ENCODE results near the gene GTF2F1. TPM values are rescaled to one million over a fixed set of nuclear protein-coding genes. Genes with fewer than 3 reads are reported as not detected.

GTF2F1 gene
- total RNA-seq, 1 donor: 48.1 TPM

DNA sequence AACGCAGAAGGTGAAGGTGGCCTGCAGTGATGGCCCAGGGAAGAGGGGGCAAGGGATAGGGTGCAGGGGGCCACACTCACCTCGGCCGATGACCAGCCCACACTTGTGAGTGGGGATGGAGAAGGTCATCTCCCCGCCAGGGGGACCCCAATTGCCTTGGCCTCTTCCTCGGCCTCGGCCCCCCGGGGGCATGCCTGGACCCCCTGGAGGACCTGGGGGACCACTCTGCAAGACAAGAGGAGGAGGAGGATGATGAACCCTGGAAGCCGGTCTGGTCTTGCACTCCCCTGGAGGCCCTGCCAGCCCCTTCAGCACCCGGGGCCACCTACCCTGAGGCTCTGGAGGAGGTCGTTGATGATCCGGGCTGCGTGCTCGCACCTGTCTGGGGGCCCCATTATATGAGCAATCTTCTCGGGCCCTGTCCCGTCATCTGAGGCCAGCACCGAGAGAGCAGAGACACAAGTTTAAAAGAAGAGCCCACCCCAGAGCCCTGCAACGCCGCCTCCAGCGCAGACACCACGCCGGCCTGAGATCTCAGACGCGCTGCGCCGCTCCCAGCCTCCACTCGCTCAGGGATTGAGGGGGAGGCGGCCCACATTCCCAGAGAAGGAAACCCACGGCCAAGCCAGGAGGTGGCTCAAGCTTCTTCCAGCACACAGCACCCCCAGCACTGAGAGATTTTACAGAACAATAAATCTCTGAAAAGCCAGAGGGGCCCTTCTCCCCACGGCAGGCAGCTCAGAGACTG is 23.9 kb upstream of the GTF2F1 start:
- peak; percentile 74 for DNase-seq (ENCODE audit: insufficient read length, low spot score, missing footprints)
- H3K4me2 ChIP-seq (ENCODE audit: insufficient read depth, low read length): no peak overlapping the region
- TF ChIP-seq, protein P1, sequence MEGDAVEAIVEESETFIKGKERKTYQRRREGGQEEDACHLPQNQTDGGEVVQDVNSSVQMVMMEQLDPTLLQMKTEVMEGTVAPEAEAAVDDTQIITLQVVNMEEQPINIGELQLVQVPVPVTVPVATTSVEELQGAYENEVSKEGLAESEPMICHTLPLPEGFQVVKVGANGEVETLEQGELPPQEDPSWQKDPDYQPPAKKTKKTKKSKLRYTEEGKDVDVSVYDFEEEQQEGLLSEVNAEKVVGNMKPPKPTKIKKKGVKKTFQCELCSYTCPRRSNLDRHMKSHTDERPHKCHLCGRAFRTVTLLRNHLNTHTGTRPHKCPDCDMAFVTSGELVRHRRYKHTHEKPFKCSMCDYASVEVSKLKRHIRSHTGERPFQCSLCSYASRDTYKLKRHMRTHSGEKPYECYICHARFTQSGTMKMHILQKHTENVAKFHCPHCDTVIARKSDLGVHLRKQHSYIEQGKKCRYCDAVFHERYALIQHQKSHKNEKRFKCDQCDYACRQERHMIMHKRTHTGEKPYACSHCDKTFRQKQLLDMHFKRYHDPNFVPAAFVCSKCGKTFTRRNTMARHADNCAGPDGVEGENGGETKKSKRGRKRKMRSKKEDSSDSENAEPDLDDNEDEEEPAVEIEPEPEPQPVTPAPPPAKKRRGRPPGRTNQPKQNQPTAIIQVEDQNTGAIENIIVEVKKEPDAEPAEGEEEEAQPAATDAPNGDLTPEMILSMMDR (IDR thresholded peaks at IDR 0.05; ENCODE audit: extremely low read depth, low read depth, low read length): no peak
- H3K27ac ChIP-seq (ENCODE audit: low read depth, low read length): no peak overlapping the region
- H3K4me1 ChIP-seq (ENCODE audit: insufficient read depth, low read length): no peaks in the 10 kb centered on the region
- peaks cover 73% of the 10 kb centered on the region for H3K36me3 ChIP-seq (ENCODE audit: insufficient read depth, low read length)
- no peak overlapping the region for H3K4me3 ChIP-seq (ENCODE audit: insufficient read depth, low read length)
- H3K79me2 ChIP-seq (ENCODE audit: insufficient read depth, low read length): peaks cover 43% of the 10 kb centered on the region
- H2AFZ ChIP-seq (ENCODE audit: low read length): no peak overlapping the region
- H3K9me3 ChIP-seq (ENCODE audit: low read depth, low read length): no peaks in the 10 kb centered on the region
- H4K20me1 ChIP-seq (ENCODE audit: insufficient read depth, low read length): peaks cover 41% of the 10 kb centered on the region
- H3K27me3 ChIP-seq (ENCODE audit: insufficient read depth, low read length): no peaks in the 10 kb centered on the region

DNA sequence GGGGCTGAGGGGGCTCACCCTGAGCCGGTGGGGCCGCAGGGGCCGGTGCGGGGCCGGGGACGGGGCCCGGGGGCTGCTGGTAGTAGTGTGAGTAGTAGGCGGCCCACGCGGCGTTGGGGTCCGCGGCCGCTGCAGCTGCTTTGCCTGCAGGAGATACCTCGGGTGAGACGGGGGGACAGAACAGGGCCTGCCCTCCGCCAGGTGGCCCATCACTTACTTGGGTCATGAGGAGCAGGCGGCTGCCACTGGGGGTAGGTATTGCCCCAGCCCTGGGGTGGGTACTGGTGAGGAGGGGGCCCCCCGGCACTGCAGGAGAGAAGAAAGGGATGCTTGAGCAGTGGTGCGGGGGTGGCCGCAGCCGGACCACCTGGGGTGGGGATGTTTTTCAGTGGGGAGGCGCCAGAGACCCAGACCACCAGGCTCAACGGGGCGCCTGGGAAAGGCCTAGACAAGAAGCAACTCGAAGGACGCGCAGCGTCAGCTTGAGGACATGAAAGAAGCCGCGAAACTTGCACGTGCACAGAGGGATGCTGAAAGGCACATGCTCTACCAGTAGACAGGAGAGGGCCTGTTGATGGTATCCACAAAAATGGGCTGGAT is 22.7 kb upstream of the GTF2F1 start:
- no peaks in the 10 kb centered on the region for H3K27me3 ChIP-seq (ENCODE audit: insufficient read depth, low read length)
- no peaks in the 10 kb centered on the region for H3K4me1 ChIP-seq (ENCODE audit: insufficient read depth, low read length)
- TF ChIP-seq, protein P1 (IDR thresholded peaks at IDR 0.05; ENCODE audit: extremely low read depth, low read depth, low read length): no peak
- no peak overlapping the region for H2AFZ ChIP-seq (ENCODE audit: low read length)
- H3K36me3 ChIP-seq (ENCODE audit: insufficient read depth, low read length): peaks cover 62% of the 10 kb centered on the region
- no peak overlapping the region for H3K4me3 ChIP-seq (ENCODE audit: insufficient read depth, low read length)
- H3K9me3 ChIP-seq (ENCODE audit: low read depth, low read length): no peaks in the 10 kb centered on the region
- H4K20me1 ChIP-seq (ENCODE audit: insufficient read depth, low read length): peaks cover 30% of the 10 kb centered on the region
- no peak overlapping the region for H3K4me2 ChIP-seq (ENCODE audit: insufficient read depth, low read length)
- DNase-seq (ENCODE audit: insufficient read length, low spot score, missing footprints): peak; percentile 74
- peaks cover 32% of the 10 kb centered on the region for H3K79me2 ChIP-seq (ENCODE audit: insufficient read depth, low read length)
- H3K27ac ChIP-seq (ENCODE audit: low read depth, low read length): no peak overlapping the region

DNA sequence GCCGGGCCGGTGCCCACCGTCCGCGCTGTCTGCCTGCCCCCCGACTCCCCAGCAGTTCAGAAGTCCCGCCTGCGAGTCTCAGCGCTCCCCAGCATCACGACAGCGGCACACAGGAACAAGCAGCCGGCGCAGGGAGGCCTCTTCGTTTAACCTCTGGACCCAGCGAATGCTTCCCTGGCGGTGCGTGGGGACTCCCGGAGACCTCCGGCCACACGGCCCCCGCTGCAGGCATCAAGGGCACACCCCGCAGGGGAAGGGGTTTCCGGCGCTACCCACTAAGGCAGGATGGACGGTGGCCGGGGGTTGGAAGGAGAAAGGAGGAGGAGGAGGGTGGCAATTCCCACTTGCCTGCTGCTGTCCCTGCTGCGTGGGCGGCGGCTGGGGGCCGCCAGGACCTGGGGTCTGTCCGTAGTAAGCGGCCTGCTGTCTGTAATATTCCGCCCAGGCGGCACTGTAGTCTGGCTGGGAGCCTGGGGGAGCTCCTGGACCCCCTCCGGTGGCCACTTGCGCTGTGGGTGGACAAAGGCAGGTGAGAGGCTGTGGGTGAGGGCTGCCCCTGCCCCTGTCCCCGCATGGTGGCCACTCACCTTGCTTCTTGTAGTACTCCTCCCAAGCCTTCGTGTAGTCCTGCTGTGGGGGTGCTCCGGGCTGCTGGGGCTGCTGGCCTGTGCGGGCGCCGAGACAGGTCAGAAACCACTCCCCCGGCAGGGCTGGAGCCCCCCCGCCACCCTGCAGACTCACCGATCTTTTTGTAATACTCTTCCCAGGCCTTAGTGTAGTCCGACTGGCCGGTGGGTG is 22.0 kb upstream of the GTF2F1 start:
- no peaks in the 10 kb centered on the region for H3K27me3 ChIP-seq (ENCODE audit: insufficient read depth, low read length)
- no peak overlapping the region for H3K4me3 ChIP-seq (ENCODE audit: insufficient read depth, low read length)
- no peak overlapping the region for H3K27ac ChIP-seq (ENCODE audit: low read depth, low read length)
- peak; percentile 82 for DNase-seq (ENCODE audit: insufficient read length, low spot score, missing footprints)
- H2AFZ ChIP-seq (ENCODE audit: low read length): no peak overlapping the region
- H3K9me3 ChIP-seq (ENCODE audit: low read depth, low read length): no peaks in the 10 kb centered on the region
- H4K20me1 ChIP-seq (ENCODE audit: insufficient read depth, low read length): peaks cover 24% of the 10 kb centered on the region
- no peak overlapping the region for H3K4me2 ChIP-seq (ENCODE audit: insufficient read depth, low read length)
- no peaks in the 10 kb centered on the region for H3K4me1 ChIP-seq (ENCODE audit: insufficient read depth, low read length)
- H3K79me2 ChIP-seq (ENCODE audit: insufficient read depth, low read length): peaks cover 25% of the 10 kb centered on the region
- TF ChIP-seq, protein P1 (IDR thresholded peaks at IDR 0.05; ENCODE audit: extremely low read depth, low read depth, low read length): no peak
- peaks cover 55% of the 10 kb centered on the region for H3K36me3 ChIP-seq (ENCODE audit: insufficient read depth, low read length)

Measured in osteoblast (primary cell).